Chondrocyte (in vitro differentiated cells): ENCODE results near the gene FAF1. TPM values are rescaled to one million over a fixed set of nuclear protein-coding genes. Genes with fewer than 3 reads are reported as not detected.

Source experiments
- DNase-seq: peaks from one replicate; pipeline ENCODE4 v3.0.0; 2021; ENCODE audit warnings: mixed read lengths, low spot score
- H3K27ac Mint-ChIP-seq: one replicate; pipeline ENCODE4 v1.8.0; 2021; ENCODE audit warnings: mild to moderate bottlenecking, moderate library complexity, mixed read lengths; ENCODE audit not compliant: unreplicated experiment
- H3K27me3 Mint-ChIP-seq: 2 replicates; pipeline ENCODE4 v1.8.0; 2021; ENCODE audit warnings: low read depth, mixed read lengths
- H3K36me3 Mint-ChIP-seq: 2 replicates; pipeline ENCODE4 v1.8.0; 2021; ENCODE audit warnings: low read depth, mixed read lengths
- H3K4me1 Mint-ChIP-seq: 2 replicates; pipeline ENCODE4 v1.8.0; 2021; ENCODE audit warnings: low read depth, mild to moderate bottlenecking, mixed read lengths
- H3K4me3 Mint-ChIP-seq: one replicate; pipeline ENCODE4 v1.8.0; 2021; ENCODE audit warnings: mild to moderate bottlenecking, moderate library complexity, mixed read lengths; ENCODE audit not compliant: unreplicated experiment
- H3K9me3 Mint-ChIP-seq: 2 replicates; pipeline ENCODE4 v1.8.0; 2021; ENCODE audit warnings: low read depth, mixed read lengths
- CTCF ChIP-seq: fragments of 200-600 bp; sonication (generic); IDR thresholded peaks from 2 replicates; pipeline ENCODE4 v1.5.0; 2021; ENCODE audit warnings: antibody characterized with exemption, mild to moderate bottlenecking, moderate library complexity
- total RNA-seq: library from RNA; stranded (reverse); gene quantifications from 3 replicates; pipeline ENCODE4 v1.2.1, GENCODE V29; 2021

The FAF1 gene
- total RNA-seq, 1 donor from 2014 or later: 38.7 TPM

GRCh38 chr1:50471967-50472366, 488.1 kb downstream of the FAF1 start:
- Mint-ChIP-seq H3K9me3 (no peaks in the 10 kb centered on the region), H3K4me3 (no peak overlapping the region), H3K27ac (no peak overlapping the region), H3K27me3 (no peaks in the 10 kb centered on the region), H3K36me3 (peaks cover 10% of the 10 kb centered on the region), H3K4me1 (no peaks in the 10 kb centered on the region)
- DNase-seq: no peak
- no peak for TF ChIP-seq CTCF

GRCh38 chr1:50462964-50463363, 497.1 kb downstream of the FAF1 start:
- H3K4me3 Mint-ChIP-seq: no peak overlapping the region
- H3K36me3 Mint-ChIP-seq: no peaks in the 10 kb centered on the region
- no peaks in the 10 kb centered on the region for H3K27me3 Mint-ChIP-seq
- no peaks in the 10 kb centered on the region for H3K9me3 Mint-ChIP-seq
- no peak for DNase-seq
- no peak overlapping the region for H3K27ac Mint-ChIP-seq
- TF ChIP-seq CTCF: no peak
- H3K4me1 Mint-ChIP-seq: peaks cover 2% of the 10 kb centered on the region

- DNase-seq: no peak
- Mint-ChIP-seq H3K4me3 (no peak overlapping the region), H3K27ac (no peak overlapping the region), H3K27me3 (no peaks in the 10 kb centered on the region), H3K9me3 (no peaks in the 10 kb centered on the region), H3K4me1 (peaks cover 2% of the 10 kb centered on the region), H3K36me3 (peaks cover 3% of the 10 kb centered on the region)
- no peak for TF ChIP-seq CTCF
These were observed 501.6 kb downstream of the FAF1 start for GRCh38 chr1:50458507-50458906.

- Mint-ChIP-seq H3K27ac (no peak overlapping the region), H3K4me3 (no peak overlapping the region), H3K36me3 (peaks cover 3% of the 10 kb centered on the region), H3K27me3 (no peaks in the 10 kb centered on the region), H3K9me3 (no peaks in the 10 kb centered on the region), H3K4me1 (peaks cover 2% of the 10 kb centered on the region)
- DNase-seq: no peak
- TF ChIP-seq CTCF: no peak
These were observed 505.2 kb downstream of the FAF1 start for GRCh38 chr1:50454911-50455310.

GRCh38 chr1:50453266-50453665, 506.8 kb downstream of the FAF1 start:
- H3K36me3 Mint-ChIP-seq: peaks cover 3% of the 10 kb centered on the region
- no peaks in the 10 kb centered on the region for H3K4me1 Mint-ChIP-seq
- DNase-seq: no peak
- no peak for TF ChIP-seq CTCF
- H3K27me3 Mint-ChIP-seq: no peaks in the 10 kb centered on the region
- no peak overlapping the region for H3K27ac Mint-ChIP-seq
- no peaks in the 10 kb centered on the region for H3K9me3 Mint-ChIP-seq
- H3K4me3 Mint-ChIP-seq: no peak overlapping the region
